ENCODE measurements around the gene LKAAEAR1. TPM values are rescaled to one million over a fixed set of nuclear protein-coding genes. Genes with fewer than 3 reads are reported as not detected.

Gene LKAAEAR1
- total RNA-seq, 2 donors from 2014 or later: 3.9 TPM; not detected in 1

- no peak for ATAC-seq
- Histone ChIP-seq H3K27ac (no peak overlapping the region), H3K9me3 (no peaks in the 10 kb centered on the region), H3K4me1 (peaks cover 16% of the 10 kb centered on the region), H3K27me3 (no peaks in the 10 kb centered on the region), H3K4me3 (no peak overlapping the region), H3K36me3 (replicated peaks in 1 of 2; ENCODE audit: insufficient read depth in 1 of 2, low read depth in 2 of 2) (no peaks in the 10 kb centered on the region)
- 87 to 88% methylated on average over 11 to 12 of the region's 12 CpGs for WGBS, 2 donors
- intact Hi-C loops (cut with DNase I): no loop called here
- TF ChIP-seq POLR2A (IDR thresholded peaks at IDR 0.05): no peak
- DNase-seq: no peak
Measured at GRCh38 chr20:64075556-64075955, 8.6 kb downstream of the LKAAEAR1 start.

- intact Hi-C loops (cut with DNase I): no loop called here
- Histone ChIP-seq H3K27ac (no peak overlapping the region), H3K9me3 (no peaks in the 10 kb centered on the region), H3K4me3 (no peak overlapping the region), H3K4me1 (peaks cover 16% of the 10 kb centered on the region), H3K27me3 (no peaks in the 10 kb centered on the region), H3K36me3 (replicated peaks in 1 of 2; ENCODE audit: insufficient read depth in 1 of 2, low read depth in 2 of 2) (no peaks in the 10 kb centered on the region)
- no peak for TF ChIP-seq CTCF (IDR thresholded peaks at IDR 0.05)
- TF ChIP-seq POLR2A (IDR thresholded peaks at IDR 0.05): no peak
- DNase-seq: no peak
- WGBS, 2 donors: 84 to 95% methylated on average over 4 to 8 of the region's 8 CpGs
- no peak for ATAC-seq
Measured at GRCh38 chr20:64074963-64075362, 9.2 kb downstream of the LKAAEAR1 start.

DNA sequence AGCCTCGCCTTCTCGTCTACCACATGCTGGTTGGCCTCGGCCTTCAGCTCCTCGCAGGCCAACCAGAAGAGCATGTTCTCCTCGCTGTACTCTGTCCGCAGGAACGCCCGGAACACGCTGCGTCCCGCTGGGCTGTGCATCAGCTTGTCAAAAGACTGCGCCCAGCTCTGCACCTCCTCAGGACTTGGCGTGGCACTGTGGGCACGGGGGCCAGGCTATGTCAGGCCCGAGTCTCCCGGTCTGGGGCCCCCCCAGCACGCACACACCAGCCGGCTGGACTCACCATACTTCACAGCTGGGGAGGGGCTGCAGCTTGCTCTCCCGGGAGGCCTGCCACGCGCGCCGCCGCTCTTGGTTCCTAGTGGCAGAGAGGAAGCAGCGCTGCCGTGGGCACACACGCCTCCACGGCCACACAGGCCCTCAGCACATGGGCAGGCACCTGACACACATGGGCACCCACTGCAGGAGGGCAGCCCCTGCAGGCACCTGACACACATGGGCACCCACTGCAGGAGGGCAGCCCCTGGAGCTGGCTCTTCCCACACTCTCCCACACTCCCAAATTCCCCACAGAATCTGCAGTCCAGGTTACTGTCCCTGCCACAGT is 9.9 kb downstream of the LKAAEAR1 start:
- Histone ChIP-seq H3K9me3 (no peaks in the 10 kb centered on the region), H3K4me3 (no peak overlapping the region), H3K36me3 (replicated peaks in 1 of 2; ENCODE audit: insufficient read depth in 1 of 2, low read depth in 2 of 2) (no peaks in the 10 kb centered on the region), H3K27ac (no peak overlapping the region), H3K27me3 (no peaks in the 10 kb centered on the region), H3K4me1 (peaks cover 14% of the 10 kb centered on the region)
- intact Hi-C loops (cut with DNase I): no loop called here
- TF ChIP-seq POLR2A (IDR thresholded peaks at IDR 0.05): no peak
- no peak for TF ChIP-seq CTCF (IDR thresholded peaks at IDR 0.05)
- WGBS, 2 donors: 91 to 93% methylated on average over 13 to 28 of the region's 28 CpGs
- no peak for DNase-seq
- no peak for ATAC-seq

DNA sequence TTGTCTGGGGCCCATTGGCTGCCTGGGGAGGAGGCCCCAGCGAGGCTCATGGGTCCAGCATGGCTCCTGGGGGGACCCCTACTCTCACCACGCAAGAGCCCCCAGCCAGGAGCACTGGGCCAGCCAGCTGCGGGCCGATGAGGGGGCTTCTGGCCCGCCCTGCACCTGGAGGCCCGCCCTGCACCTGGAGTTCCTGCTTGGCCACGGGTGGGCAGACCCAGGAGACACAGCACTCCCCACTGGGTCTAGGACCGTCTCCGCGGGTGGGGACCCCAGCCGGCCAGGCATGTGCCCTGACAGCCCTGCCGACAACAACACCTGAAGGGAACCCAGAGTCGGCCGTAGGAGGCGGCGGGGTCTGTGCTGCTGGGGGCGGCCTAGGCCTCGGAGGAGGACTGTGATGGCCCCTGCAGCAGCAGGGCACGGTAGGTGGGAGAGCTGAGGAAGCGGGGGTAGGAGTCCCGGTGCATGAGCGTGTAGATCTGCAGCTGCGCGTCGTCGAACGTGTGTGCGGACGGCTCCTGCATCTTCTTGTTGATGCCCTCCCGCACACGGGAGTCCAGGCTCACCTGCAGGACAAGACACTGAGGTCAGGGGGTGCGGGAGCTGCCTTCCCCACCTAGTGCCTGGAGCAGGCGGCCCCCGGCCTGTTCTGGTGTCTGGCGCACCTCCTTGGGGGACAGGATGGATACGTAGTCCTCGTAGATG is 10.6 kb downstream of the LKAAEAR1 start:
- DNase-seq (no peak), ATAC-seq (no peak)
- intact Hi-C loops (cut with DNase I): no loop called here
- 91 to 92% methylated on average over 30 to 31 of the region's 37 CpGs for WGBS, 2 donors
- Histone ChIP-seq H3K27ac (no peak overlapping the region), H3K4me1 (peaks cover 7% of the 10 kb centered on the region), H3K4me3 (no peak overlapping the region), H3K9me3 (no peaks in the 10 kb centered on the region), H3K27me3 (no peaks in the 10 kb centered on the region), H3K36me3 (replicated peaks in 1 of 2; ENCODE audit: insufficient read depth in 1 of 2, low read depth in 2 of 2) (no peaks in the 10 kb centered on the region)
- TF ChIP-seq POLR2A (IDR thresholded peaks at IDR 0.05): no peak
- TF ChIP-seq CTCF (IDR thresholded peaks at IDR 0.05): no peak

DNA sequence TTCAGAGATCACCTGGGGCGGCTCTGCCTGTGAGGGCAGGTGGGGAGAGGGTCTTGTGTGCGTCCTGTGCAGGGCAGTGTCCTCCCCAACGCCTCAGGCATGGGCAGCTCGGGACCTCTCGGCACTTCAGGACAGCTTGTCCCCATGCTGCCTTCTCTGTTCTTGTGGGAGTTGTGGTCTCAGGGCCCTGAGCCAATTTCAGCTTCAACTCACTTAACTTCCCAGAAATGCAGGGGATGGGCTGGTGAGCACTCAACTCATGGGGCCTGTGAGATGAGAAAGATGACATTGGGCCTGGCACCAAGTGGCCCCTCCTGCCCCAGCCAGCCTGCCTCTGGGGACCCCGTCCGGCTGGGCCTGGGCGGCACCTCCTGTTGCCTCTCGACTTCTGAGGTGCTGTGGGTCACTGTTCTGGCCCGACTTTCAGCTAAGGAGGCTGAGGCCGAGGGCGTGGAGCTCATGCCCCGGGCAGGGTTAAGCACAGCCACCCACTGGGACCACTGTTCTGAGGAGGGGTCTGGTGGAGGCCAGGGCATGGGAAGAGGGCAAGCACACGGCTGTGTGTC is 11.6 kb downstream of the LKAAEAR1 start:
- WGBS, 2 donors: 57 to 84% methylated on average over 1 to 14 of the region's 14 CpGs
- intact Hi-C loops (cut with DNase I): no loop called here
- TF ChIP-seq POLR2A (IDR thresholded peaks at IDR 0.05) (no peak), CTCF (IDR thresholded peaks at IDR 0.05) (no peak)

More for the DNA sequence above, 11.6 kb downstream of the LKAAEAR1 start:
- ATAC-seq (no peak), DNase-seq (no peak)
- Histone ChIP-seq H3K4me1 (no peaks in the 10 kb centered on the region), H3K27me3 (no peaks in the 10 kb centered on the region), H3K27ac (no peak overlapping the region), H3K4me3 (no peak overlapping the region), H3K36me3 (replicated peaks in 1 of 2; ENCODE audit: insufficient read depth in 1 of 2, low read depth in 2 of 2) (no peaks in the 10 kb centered on the region), H3K9me3 (no peaks in the 10 kb centered on the region)

Data from body of pancreas (tissue), 4 donors.